Measurements from ENCODE around the gene VPS51.

VPS51 gene

GRCh38 chr11:65121865-65122696, 26.1 kb downstream of the VPS51 start, which contains the start of the genes FAU and MRPL49:
Gene FAU (minus strand): TSS chr11:65122134. CDS start chr11:65121813, 321 bp downstream.
Gene MRPL49 (plus strand): TSS chr11:65122321. CDS start chr11:65122347, 26 bp downstream.
- peak; percentile 99 for DNase-seq

GRCh38 chr11:65124480-65125196, 28.6 kb downstream of the VPS51 start:
- DNase-seq, result no peak

GRCh38 chr11:65125197-65126056, 29.4 kb downstream of the VPS51 start:
- DNase-seq, result no peak

- no peak for DNase-seq
Observed at GRCh38 chr11:65126624-65127274, 30.7 kb downstream of the VPS51 start.

- DNase-seq, result no peak
Observed at GRCh38 chr11:65127473-65128181, 31.6 kb downstream of the VPS51 start.

- DNase-seq, result no peak
Observed at GRCh38 chr11:65128182-65129145, 32.5 kb downstream of the VPS51 start.

- no peak for DNase-seq
Observed at GRCh38 chr11:65129649-65130441, 33.8 kb downstream of the VPS51 start.

GRCh38 chr11:65130631-65131416, 34.8 kb downstream of the VPS51 start:
- no peak for DNase-seq

- no peak for DNase-seq
Observed at GRCh38 chr11:65131417-65131776, 35.4 kb downstream of the VPS51 start.

- DNase-seq, result no peak
Observed at GRCh38 chr11:65131895-65132237, 35.9 kb downstream of the VPS51 start.

- DNase-seq, result no peak
Observed at GRCh38 chr11:65132238-65132987, 36.4 kb downstream of the VPS51 start.

GRCh38 chr11:65132988-65133700, 37.1 kb downstream of the VPS51 start:
- peak; percentile 29 for DNase-seq

- DNase-seq, result no peak
Observed at GRCh38 chr11:65133724-65134123, 37.7 kb downstream of the VPS51 start.

- peak; percentile 94 for DNase-seq
Observed at GRCh38 chr11:65134240-65134951, 38.4 kb downstream of the VPS51 start, which contains the start of gene SYVN1. Gene SYVN1 (minus strand): TSS chr11:65134519. CDS start chr11:65133601, 918 bp downstream.

GRCh38 chr11:65134952-65135632, 39.1 kb downstream of the VPS51 start:
- DNase-seq, result peak; percentile 97

GRCh38 chr11:65135633-65136145, 39.7 kb downstream of the VPS51 start:
- no peak for DNase-seq

All from OCI-M1 (cell line).